Astrocyte (in vitro differentiated cells and primary cell): ENCODE data around the gene IGF1.

Experiments
- CTCF ChIP-seq: IDR thresholded peaks from 2 replicates; pipeline ENCODE4 v1.5.1; 2011; ENCODE audit warnings: low read depth, mild to moderate bottlenecking, inconsistent platforms, low read length, moderate library complexity; ENCODE audit not compliant: insufficient read depth
- EZH2 ChIP-seq: IDR thresholded peaks from 2 replicates; pipeline ENCODE4 v1.6.1; 2012; ENCODE audit warnings: mild to moderate bottlenecking, low read length, inconsistent platforms; ENCODE audit not compliant: insufficient read depth

GRCh38 chr12:102444093-102444492 lies 36.3 kb downstream of the IGF1 start:
- TF ChIP-seq CTCF, result no peak
- no peak for TF ChIP-seq EZH2
